GM12891 (cell line): ENCODE data around the gene KCNK5.

Experiments
- POLR2A ChIP-seq: IDR thresholded peaks from 2 replicates; pipeline ENCODE4 v1.6.1; 2011; ENCODE audit warnings: low read depth, low read length, control low read depth
- POLR2AphosphoS5 ChIP-seq: IDR thresholded peaks from 2 replicates; pipeline ENCODE4 v1.6.1; 2011; ENCODE audit warnings: low read depth, low read length, control low read depth
- POU2F2 ChIP-seq: IDR thresholded peaks from 2 replicates; pipeline ENCODE4 v1.6.1; 2011; ENCODE audit warnings: low read depth, mild to moderate bottlenecking, control low read depth, low read length, moderate library complexity

- TF ChIP-seq POLR2AphosphoS5 (no peak), POLR2A (no peak), POU2F2 (no peak)
Observed at GRCh38 chr6:39260456-39260855, 31.2 kb upstream of the KCNK5 start.
